ENCODE measurements around the gene GREB1.

GREB1 gene

GRCh38 chr2:11550901-11551568 lies 17.2 kb downstream of the GREB1 start:
- no peaks in the 10 kb centered on the region for H3K9me3 ChIP-seq (ENCODE audit: severe bottlenecking)
- H3K4me3 ChIP-seq (ENCODE audit: low read depth, low read length) = no peak overlapping the region
- no peaks in the 10 kb centered on the region for H3K27me3 ChIP-seq (ENCODE audit: insufficient read depth, low read depth, severe bottlenecking)
- no peak overlapping the region for H3K27ac ChIP-seq
- TF ChIP-seq CTCF (IDR thresholded peaks at IDR 0.05; ENCODE audit: low read depth, low read length) = no peak
- no peak for DNase-seq
- H3K36me3 ChIP-seq = no peaks in the 10 kb centered on the region

- H3K27ac ChIP-seq = no peak overlapping the region
- no peak for DNase-seq
- no peak for TF ChIP-seq CTCF (IDR thresholded peaks at IDR 0.05; ENCODE audit: low read depth, low read length)
- H3K36me3 ChIP-seq = no peaks in the 10 kb centered on the region
- no peak overlapping the region for H3K4me3 ChIP-seq (ENCODE audit: low read depth, low read length)
- H3K27me3 ChIP-seq (ENCODE audit: insufficient read depth, low read depth, severe bottlenecking) = no peaks in the 10 kb centered on the region
- H3K9me3 ChIP-seq (ENCODE audit: severe bottlenecking) = no peaks in the 10 kb centered on the region
These were observed 17.9 kb downstream of the GREB1 start for GRCh38 chr2:11551569-11552259.

- Histone ChIP-seq H3K9me3 (ENCODE audit: severe bottlenecking) (no peaks in the 10 kb centered on the region), H3K4me3 (ENCODE audit: low read depth, low read length) (no peak overlapping the region), H3K36me3 (no peaks in the 10 kb centered on the region), H3K27me3 (ENCODE audit: insufficient read depth, low read depth, severe bottlenecking) (no peaks in the 10 kb centered on the region), H3K27ac (no peak overlapping the region)
- no peak for TF ChIP-seq CTCF (IDR thresholded peaks at IDR 0.05; ENCODE audit: low read depth, low read length)
- no peak for DNase-seq
These were observed 18.4 kb downstream of the GREB1 start for GRCh38 chr2:11552260-11552638.

GRCh38 chr2:11553661-11554398 lies 20.0 kb downstream of the GREB1 start:
- H3K9me3 ChIP-seq (ENCODE audit: severe bottlenecking) = no peaks in the 10 kb centered on the region
- no peak overlapping the region for H3K27ac ChIP-seq
- H3K36me3 ChIP-seq = no peaks in the 10 kb centered on the region
- H3K27me3 ChIP-seq (ENCODE audit: insufficient read depth, low read depth, severe bottlenecking) = no peaks in the 10 kb centered on the region
- no peak for TF ChIP-seq CTCF (IDR thresholded peaks at IDR 0.05; ENCODE audit: low read depth, low read length)
- no peak overlapping the region for H3K4me3 ChIP-seq (ENCODE audit: low read depth, low read length)
- no peak for DNase-seq

- Histone ChIP-seq H3K9me3 (ENCODE audit: severe bottlenecking) (no peaks in the 10 kb centered on the region), H3K36me3 (no peaks in the 10 kb centered on the region), H3K4me3 (ENCODE audit: low read depth, low read length) (no peak overlapping the region), H3K27me3 (ENCODE audit: insufficient read depth, low read depth, severe bottlenecking) (no peaks in the 10 kb centered on the region), H3K27ac (no peak overlapping the region)
- TF ChIP-seq CTCF (IDR thresholded peaks at IDR 0.05; ENCODE audit: low read depth, low read length) = no peak
- DNase-seq = no peak
These were observed 20.5 kb downstream of the GREB1 start for GRCh38 chr2:11554399-11554716.

Measured in WERI-Rb-1 (cell line).